HG02870 (cell line): ENCODE data around the gene ITGB1BP2.
"Not testable (repeated sequence)": the region's sequence is repeated elsewhere in the genome, so short reads cannot be mapped to it uniquely, and the experiment has no call there.

Experiments used
- ATAC-seq: cut with Tn5 transposase; IDR thresholded peaks from one replicate; pipeline ENCODE4 v1.9.1; 2021; ENCODE audit warnings: mild to moderate bottlenecking, moderate library complexity; ENCODE audit not compliant: unreplicated experiment

Gene ITGB1BP2

DNA sequence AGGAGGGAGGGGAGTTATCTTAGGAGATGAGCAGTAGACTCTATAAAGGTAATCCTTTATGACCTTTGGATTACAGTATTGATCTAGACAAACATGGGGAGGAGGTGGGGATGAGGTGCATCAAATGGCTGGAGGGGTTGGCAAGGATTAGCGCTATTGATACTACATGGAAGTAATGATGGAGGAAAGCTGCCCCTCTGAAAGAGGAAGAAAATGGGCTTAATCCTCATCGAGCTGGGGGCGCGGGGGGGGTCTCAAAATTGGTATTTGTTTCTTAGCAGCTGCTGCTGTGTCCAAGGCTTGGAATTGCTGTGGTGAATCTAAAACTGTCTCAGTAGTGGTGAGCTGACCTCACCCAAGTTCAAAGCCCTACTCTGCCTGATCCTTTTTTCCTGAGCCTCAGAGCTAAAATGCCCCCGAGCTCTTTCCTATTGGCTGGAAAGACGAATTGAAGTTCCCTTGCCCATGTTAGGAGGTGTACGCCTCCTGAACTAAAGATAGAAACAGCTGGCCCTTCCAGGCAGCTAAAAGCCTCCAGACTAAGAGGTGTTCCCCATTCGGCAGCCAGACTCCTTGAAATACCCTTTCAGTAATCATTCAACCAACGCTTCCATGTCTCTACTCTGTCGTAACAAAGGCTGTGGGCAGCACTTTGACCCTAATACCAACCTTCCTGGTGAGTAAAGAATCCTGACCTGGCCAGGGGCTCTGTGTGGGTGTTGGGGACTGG is at the start of gene ITGB1BP2:
Gene ITGB1BP2 (plus strand): TSS at position 556 of the 730 bp plus-strand sequence. CDS start 57 bp downstream, at position 613.
- ATAC-seq, result no peak

DNA sequence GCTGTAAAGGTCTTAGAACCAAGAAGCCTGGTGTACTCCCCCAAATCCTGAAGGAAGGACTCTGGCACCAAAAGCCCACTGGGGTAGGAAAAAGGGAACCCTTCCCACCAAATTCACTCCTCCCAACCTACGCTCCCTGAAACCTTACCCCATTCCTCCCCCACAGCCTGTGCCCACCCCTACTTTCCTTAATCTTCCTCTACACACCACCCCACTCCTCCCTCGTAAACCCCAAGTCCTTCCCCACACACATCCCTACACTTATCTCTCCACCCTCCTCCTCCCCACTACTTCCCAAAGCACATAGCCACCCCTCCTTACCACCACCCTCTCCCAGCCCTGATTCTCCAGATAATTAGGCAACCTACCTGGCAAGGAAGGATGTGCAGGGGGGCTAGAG is 49.3 kb upstream of the ITGB1BP2 start:
- ATAC-seq, result no peak

DNA sequence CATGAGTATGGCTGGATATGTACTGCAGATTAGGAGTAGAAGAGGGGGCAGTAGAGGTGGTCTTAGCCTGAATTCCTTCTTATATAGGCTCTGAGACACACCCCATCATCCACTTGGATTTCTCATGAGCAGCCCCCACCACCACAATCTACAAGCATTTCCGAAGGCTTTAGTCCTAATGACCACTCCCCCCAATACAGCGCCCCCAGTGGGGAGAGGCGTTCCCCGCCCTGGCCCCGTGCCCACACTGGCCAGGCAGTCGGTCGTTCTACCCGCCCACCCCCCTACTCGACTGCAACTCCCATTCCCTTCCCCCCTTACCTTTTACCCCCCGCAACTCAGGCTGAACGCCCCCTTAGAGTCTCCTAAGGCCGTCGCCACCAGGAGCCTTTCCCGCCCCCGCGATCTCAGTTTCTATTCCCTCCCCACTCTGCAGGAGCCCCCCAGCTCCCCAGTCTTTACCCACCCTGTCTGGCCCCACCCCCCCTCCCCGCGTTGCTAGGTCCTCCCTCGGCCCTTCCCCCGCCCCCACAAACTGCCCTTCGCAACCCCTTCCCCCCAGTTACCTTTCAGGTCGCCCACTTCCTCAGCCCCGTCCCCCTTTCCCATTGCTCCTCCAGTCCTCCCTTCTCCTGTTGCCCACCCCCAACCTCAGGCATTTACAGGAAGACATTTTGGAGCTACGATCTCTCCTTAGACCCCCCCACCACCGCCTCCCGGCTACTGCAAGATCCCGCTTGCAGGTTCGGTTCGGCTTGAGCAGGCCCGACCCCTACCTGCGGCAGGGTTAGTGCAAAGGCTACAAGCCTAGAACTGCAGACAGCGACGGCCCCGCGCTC is 48.1 kb upstream of the ITGB1BP2 start:
- ATAC-seq, result no peak

DNA sequence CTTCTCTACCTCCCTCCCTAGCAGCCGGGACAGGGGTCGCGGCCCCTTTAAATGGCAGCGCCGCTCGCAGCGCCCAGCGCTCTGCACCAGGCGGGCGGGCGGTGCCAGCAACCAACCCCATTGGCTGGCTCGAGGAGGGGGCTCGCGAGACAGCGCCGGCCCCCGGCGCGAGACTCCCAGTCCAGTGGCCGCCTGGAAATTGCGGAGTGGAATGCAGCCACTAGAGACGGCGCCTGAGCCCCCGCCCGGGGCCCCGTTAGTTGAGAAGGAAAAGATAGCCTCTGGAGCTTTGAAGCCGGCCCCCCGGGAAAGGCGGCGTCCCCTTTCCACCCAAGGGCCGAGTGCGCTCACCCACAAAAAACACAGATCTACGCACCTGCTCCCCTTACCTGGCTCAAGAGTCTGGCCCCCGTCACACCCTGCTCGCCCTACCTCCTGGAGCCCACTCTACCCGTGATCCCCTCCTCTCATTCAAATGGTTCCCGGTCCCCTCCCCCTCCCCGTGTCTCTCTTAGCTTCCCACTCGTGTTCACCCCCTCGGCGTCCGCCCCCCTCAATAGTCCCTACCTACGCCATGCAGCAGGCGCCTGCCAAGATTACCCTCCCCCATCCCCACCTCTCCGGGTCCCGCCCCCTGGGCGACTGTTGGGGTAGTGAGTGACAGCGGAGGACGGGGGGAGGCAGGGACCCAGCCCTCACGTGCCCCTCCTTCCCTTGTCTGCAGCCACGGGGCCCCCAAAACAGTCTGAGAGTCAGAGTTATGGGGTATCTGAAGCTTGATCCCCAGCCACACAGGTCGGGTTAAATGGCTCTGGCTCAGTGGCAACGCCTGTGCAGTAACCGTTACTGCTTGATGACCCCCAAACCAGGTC is 47.2 kb upstream of the ITGB1BP2 start, which contains the start of gene ZMYM3:
Gene ZMYM3 (minus strand): TSS at position 49 of the 872 bp plus-strand sequence. CDS start 885 bp downstream, outside the sequence.
- ATAC-seq, result peak; percentile 76

DNA sequence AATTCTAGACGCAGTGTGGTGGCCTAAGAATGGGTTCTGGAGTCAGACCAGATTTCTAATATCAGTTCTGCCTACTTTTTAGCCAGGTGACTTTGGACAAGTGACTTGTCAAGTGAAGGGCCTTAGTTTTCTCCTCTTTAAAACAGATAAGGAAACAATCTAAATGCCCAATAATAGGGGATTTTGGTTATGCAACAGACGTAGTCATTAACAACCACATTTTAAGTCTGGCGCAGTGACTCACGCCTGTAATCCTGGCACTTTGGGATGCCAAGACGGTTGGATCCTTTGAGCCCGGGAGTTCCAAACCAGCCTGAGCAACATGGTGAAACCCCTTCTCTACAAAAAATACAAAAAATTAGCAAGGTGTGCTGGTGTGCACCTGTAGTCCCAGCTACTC is 45.5 kb upstream of the ITGB1BP2 start:
- ATAC-seq, result no peak

DNA sequence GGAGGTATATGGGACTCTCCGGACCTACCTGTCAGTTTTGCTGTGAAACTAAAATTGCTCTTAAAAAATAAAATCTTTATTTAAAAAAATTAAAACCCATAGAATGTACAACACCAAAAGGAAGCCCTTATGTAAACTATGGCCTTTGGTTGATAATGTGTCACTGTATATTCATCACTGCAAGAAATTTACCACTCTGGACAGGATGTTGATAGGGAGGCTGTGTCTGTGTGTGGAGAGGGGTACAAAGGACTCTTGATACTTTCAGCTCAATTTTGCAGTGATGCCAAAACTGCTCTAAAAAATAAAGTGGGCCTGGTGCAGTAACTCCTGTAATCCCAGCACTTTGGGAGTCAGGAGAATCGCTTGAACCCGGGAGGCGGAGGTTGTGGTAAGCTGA is 44.7 kb upstream of the ITGB1BP2 start:
- ATAC-seq, result no peak

DNA sequence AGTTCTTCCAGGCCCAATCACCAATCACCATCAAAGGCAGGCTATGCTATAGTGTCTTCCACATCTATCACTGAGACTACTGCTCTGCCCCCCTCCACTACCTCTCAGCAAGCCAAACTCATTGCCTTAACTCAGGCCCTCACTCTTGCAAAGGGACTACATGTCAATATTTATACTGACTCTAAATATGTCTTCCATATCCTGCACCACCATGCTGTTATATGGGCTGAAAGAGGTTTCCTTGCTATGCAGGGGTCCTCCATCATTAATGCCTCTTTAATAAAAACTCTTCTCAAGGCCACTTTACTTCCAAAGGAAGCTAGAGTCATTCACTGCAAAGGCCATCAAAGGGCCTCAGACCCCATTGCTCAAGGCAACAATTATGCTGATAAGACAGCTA is 32.9 kb upstream of the ITGB1BP2 start:
- not testable (repeated sequence) for ATAC-seq

DNA sequence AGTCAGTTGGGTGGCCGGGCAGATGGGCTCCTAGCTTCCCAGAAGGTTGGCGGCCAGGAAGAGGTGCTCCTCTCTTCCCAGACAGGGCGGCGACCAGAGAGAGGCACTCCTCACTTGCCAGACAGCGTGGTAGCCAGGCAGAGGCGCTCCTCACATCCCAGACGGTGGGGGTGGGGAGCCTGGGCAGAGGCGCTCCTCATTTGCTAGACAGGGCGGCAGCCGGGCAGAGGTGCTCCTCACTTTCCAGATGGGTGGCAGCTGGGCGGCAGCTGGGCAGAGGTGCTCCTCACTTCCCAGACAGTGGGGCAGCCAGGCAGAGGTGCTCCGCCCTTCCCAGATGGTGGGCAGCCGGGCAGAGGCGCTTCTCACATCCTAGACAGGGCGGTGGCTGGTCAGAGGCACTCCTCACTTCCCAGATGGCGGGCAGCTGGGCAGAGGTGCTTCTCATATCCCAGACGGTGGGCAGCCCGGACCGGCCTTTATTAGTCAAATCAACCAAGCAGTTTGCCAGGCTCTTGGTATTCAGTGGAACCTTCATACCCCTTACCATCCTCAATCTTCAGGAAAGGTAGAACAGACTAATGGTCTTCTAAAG is 31.7 kb upstream of the ITGB1BP2 start:
- ATAC-seq, result no peak

DNA sequence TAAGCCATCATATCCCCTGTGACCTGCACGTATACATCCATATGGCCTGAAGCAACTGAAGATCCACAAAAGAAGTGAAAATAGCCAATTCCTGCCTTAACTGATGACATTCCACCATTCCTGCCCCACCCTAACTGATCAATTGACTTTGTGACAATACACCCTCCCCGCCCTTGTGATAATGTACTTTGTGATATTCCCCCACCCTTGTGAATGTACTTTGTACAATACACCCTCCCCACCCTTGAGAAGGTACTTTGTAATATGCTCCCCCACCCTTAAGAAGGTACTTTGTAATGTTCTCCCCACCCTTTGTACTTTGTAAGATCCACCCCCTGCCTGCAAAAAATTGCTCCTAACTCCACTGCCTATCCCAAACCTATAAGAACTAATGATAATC is 29.2 kb upstream of the ITGB1BP2 start:
- ATAC-seq, result not testable (repeated sequence)

DNA sequence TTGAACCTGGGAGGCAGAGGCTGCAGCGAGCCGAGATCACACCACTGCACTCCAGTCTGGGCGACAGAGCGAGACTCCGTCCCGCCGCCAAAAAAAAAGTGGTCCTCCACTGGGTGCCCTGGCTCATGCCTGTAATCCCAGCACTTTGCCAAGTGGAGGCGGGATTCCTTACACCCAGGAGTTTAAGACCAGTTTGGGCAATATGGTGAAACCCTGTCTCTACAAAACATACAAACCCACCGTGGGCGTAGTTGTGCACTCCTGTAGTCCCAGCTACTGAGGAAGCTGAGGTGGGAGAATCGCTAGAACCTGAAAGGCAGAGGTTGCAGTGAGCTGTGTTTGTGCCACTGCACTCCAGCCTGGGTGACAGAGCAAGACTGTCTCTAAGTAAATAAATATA is 20.2 kb upstream of the ITGB1BP2 start:
- not testable (repeated sequence) for ATAC-seq

DNA sequence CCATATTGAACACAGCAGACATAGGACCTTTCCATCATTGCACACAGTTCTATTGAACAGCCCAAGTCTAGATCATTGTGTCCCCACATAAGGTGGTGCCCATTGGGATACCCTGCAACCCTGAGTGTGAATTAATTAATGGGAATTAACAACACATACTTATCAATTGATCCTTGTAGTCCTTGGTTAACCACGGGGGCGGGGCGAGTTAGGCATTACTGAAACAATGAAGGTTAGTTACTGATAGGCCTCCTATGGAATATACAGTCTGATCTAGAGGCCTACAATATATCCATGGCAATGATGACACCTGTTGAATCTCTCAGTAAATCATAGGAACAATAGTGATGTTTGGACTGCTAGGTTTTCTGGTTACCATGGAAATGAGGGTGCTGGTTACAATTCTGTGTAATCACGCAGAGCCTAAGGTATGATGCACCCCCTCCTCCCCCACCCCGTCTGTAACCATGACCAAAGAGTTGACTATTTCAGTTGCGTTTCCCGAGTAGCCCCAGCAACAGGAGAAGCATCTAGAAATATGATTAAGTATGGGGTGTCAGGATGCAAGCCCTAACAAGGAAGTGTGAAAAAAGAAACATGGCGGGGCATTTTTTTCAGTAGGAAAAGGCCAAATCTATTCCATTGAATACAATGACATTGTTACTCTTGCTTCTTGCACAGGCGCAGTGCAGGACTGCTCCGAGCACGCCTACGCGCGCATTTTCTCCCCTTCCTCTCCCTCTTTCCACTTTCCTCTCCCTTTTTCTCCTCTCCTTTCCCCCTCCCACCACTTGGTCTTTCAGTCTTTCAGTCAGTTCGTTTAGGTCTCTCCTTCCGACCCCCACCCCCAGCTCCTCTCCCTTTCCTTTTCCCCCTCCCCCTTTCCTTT is 18.8 kb upstream of the ITGB1BP2 start:
- ATAC-seq, result peak; percentile 17

DNA sequence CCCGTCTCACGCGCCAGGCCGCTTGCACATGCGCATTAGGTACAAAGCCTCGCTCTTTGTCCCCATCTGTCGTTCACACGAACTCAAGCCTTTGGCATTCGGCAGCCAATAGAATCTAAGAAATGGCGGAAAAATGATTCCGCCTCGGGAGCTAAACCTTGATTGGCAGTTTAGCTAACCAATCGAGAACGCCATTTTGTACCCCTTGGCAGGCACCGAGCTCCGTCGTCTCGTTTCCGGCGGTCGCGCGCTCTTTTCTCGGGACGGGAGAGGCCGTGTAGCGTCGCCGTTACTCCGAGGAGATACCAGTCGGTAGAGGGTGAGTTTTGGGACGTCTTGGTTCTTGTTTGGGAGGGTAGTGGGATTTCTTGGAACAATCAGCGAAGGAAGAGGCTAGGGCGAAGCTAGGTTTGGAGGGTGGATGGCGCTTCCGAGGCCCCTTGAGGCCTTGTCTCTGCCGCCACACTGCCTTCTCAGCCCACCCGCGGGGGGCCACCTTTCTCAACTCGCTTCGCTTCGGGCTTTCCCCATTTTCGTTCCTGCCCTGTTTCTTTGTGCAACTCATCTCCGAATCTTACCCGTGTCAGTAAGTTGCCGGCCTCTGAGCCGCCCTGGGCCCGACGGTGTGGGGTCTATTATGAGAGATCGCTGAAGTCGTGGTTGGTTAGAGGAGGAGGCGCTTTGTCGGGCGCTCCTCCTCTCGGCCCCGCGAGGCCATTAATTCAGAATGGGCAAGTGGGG is 18.0 kb upstream of the ITGB1BP2 start, which contains the start of gene NONO:
Gene NONO (plus strand): TSS at position 233 of the 741 bp plus-strand sequence. CDS start 7,003 bp downstream, outside the sequence.
- ATAC-seq, result peak; percentile 81

DNA sequence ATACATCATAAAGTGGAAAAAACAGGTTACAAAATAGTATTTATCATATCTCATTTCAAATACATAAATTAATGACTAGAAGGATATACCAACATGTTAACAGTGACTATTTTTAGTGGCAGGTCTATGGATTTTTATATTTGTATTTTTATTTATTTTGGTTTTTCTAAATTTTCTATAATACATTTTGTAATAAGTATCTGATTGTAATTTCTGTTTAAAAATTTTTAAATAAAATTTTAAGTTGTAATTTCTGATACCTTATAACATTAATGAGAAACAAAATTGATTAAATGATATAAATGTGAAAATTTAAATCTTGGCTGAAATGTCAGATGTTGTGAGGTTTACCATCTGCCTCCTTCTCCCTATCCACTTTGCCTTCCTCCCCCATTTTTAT is 15.6 kb upstream of the ITGB1BP2 start:
- no peak for ATAC-seq

DNA sequence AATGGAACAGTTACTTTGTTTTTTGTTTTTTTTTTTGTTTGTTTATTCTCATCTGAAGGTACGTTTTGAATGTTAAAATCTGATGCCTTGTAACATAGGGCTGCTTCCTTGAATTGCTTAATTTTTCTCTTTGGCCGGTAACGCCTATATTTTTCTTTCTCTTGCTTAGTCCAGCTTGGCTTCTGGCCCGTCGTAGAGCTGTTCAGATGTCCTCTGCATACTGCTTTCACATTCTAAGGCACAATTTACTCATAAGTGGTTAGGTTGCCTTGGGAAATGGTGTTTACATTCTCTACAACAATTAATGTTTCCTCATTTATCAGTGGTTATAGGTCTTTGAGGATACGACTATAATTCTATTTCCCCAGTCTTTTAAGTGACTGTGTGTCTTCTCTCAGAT is 10.2 kb upstream of the ITGB1BP2 start:
- no peak for ATAC-seq

DNA sequence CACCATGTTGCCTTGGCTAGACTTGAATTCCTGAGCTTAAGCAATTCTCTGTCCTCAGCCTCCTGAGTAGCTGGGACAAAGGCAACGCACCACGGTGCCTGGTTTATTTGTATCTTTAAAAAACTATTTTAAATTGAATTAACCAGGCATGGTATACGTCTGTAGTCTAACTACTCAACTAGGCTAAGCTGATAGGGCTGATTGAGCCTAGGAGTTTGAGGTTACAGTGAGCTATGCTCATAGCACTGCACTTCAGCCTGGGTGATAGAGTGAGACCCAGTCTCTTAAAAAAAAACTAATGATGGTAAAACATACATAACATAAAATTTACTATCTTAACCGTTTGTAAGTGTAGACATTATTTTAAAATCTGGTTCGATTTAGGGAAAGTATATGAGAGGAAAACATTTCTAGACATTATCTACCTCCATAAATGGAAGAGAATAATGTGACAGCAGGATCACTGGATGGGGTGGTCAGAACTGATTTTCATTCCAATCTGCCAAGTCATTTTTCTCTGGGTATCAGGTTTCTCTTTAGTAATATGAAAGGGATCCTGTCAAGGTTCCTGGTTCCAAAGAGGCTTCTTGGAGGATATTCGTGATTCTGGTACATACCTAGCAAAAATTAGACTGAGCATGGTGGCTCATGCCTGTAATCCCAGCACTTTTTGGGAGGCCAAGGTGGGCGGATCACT is 8.7 kb upstream of the ITGB1BP2 start:
- ATAC-seq, result no peak

DNA sequence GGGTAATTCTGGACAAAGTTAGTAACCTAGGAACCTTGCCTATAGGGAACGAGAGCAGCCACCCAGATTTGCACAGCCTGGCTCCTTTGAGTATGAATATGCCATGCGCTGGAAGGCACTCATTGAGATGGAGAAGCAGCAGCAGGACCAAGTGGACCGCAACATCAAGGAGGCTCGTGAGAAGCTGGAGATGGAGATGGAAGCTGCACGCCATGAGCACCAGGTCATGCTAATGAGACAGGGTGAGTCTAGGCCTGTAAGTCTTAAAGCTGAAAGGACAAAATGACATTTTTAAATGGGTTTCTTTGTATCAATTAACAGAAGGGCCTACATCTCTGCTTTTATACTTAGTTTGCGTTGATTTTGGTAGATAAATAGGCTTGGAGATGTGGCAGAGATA is 4.7 kb upstream of the ITGB1BP2 start:
- ATAC-seq, result no peak

DNA sequence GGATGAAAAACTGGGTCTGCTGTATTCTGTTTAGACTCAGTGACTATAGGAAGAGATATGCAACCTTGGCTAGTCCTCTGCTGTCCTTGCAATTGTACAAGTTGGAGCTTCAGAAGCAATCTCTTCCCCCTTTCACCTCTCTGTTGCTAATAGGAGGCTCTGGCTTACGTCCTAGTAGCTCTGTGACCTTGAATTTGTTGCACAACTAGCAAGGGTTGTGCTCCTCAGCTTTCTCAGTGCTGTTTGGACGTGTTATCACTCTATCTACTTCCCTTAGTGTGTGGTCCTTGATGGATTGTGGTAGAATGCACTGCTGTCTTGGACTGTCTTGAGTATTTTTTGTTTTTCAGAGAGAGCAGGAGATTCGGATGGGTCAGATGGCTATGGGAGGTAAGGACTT is 3.4 kb upstream of the ITGB1BP2 start:
- ATAC-seq, result no peak

DNA sequence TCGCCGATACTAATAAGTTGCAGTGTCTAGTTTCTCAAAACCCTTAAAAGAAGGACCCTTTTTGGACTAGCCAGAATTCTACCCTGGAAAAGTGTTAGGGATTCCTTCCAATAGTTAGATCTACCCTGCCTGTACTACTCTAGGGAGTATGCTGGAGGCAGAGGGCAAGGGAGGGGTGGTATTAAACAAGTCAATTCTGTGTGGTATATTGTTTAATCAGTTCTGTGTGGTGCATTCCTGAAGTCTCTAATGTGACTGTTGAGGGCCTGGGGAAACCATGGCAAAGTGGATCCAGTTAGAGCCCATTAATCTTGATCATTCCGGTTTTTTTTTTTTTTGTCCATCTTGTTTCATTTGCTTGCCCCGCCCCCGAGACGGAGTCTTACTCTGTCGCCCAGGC is 1.5 kb upstream of the ITGB1BP2 start:
- not testable (repeated sequence) for ATAC-seq
